GM18909 (cell line): ENCODE results near the gene RPN1.
"Not testable (repeated sequence)": the region's sequence is repeated elsewhere in the genome, so short reads cannot be mapped to it uniquely, and the experiment has no call there.

Source experiments
- ATAC-seq: cut with Tn5 transposase; IDR thresholded peaks from one replicate; pipeline ENCODE4 v1.9.1; 2021; ENCODE audit warnings: mild to moderate bottlenecking; ENCODE audit not compliant: unreplicated experiment, poor library complexity

RPN1 gene

DNA sequence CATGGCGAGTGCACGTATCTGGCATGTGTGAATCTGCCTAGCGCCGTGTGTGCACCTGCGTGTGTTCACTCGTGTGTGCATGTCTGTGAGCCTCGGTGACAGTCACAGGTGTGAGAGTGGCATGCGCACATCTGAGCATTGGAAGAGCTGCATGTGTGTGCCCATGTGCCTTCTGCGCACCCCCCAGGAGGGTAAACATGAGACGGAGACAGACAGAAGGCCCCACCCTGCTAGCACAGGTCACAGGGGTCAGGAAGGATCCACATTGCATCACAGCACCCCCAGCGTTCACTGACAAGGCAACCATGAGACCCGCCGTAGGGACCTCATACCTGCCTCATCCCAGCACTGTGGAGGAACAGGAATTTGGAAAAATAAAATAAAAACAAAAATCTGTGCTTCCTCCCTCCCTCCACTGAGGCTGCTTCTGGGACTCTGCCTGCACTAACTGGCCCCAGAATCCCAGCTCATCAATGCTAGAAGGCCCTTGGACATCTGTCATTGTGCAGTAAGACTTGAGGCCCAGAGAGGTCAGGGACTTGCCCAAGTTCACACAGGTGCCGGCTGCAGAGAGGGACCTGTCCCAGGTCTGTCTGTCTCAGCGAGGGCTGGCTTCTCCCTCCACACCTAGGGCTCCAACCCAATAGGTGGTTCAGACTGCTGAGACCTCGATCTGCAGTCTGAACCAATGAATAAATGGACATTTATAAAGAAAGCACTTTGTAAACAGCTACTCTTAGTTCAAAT lies 37.4 kb downstream of the RPN1 start:
- no peak for ATAC-seq

DNA sequence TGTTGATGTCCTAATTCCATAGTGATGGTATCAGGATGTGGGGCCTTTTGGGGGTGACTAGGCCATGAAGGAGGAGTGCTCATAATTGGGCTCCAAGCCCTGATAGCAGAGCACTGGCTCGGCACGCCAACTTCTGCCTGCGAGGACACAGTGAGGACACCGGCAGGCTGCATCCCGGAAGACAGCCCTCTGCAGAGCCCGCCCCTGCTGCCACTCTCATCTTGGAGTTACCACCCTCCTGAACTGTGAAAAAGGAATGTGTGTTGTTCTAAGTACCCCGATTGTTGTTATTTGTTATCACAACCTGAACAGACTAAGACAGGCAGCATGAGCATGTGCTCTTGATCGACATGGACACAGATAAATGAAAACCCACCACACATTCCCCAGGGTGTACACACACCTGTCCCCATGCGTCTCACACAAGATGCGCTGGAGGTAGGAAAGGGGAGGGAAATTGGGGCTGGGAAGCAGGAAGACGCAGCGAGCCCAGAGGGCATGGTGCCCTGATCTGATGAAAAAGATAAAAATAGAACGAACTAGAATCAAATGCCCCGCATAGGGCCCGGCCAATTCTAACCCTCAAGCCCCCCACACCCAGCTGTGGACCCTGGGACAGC lies 40.1 kb downstream of the RPN1 start:
- no peak for ATAC-seq

- ATAC-seq: no peak
Observed at GRCh38 chr3:128609294-128609693, 41.3 kb downstream of the RPN1 start.

- no peak for ATAC-seq
Observed at GRCh38 chr3:128607710-128608048, 42.9 kb downstream of the RPN1 start.

DNA sequence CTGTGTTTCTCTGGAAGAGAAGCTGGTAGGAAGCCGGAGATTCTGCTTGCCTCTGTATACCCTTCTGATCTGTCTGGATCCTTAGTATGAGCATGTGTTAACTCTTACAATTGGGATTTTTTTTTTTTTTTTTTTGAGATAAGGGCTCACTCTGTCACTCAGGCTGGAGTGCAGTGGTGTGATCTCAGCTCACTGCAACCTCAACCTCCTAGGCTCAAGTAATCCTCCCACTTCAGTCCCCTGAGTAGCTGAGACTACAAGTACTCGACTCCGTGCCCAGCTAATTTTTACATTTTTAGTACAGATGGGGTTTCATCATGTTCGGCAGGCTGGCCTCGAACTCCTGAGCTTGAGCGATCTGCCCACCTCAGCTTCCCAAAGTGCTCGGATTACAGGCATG lies 44.5 kb downstream of the RPN1 start:
- ATAC-seq: no peak

- ATAC-seq: no peak
Observed at GRCh38 chr3:128605091-128606046, 45.2 kb downstream of the RPN1 start.

DNA sequence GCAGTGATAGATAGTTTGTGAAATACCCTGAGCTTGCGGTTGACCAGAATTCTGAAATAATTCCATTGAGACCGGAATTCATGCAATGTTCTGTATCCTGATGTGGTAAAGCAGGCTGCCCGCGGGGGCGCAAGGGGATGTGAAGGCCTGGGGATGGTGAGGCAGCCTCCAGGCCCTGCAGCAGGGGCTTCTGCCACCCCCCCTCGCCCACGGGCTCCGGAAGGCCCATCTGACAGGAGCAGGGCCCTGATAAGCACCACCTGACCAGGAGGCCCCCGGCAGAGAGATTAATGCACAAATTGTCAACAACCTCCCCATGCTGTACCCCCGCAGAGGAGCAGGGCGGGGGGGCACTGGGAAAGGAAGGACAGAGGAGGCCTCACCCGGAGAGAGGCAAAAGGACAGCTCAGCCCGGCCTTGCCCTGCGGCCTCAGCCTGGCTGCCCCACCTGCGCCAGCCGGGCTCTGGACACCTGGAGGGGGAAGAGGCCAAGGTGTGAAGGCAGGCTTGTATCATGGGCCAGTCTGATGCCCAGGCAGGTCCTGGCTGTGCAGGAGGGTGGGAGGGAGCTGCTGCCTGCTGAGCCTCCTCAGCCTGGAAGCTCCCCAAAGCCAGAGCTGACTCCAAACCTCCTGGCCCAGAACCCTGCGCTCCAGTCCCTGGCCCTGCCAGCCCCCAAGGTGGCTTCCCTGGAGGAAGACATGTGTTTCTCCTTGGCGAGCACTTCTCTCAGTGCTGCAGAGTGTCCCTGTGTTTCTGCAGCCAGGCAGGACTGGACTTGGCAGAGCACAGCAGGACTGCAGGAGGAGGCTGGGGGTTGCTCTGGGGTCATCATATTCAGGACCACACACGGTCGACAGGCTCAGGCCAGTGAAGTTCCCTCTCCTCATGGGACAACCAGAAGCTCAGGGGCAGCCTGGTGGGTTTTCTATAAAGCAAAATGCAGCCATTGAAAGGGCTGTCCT lies 46.5 kb downstream of the RPN1 start:
- ATAC-seq: no peak

DNA sequence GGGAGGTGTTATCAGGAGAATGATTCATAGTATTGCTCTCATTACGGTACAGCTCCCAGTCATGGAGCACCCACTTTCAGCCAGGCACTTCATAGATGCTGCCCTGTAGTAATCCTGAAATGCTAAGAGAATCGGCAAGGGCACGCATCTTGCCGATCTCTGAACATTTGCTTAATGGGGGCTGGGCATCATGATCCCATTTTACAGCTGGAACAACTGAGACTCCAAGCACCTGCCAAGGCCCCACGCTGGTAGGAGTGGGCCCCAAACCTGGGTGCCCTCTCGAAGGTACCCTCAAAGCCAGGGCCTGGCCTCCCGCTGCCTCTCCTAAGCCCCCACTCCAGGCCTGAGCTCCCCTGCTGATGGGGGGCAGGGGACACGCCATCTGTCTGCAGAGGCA lies 47.3 kb downstream of the RPN1 start:
- ATAC-seq: no peak

DNA sequence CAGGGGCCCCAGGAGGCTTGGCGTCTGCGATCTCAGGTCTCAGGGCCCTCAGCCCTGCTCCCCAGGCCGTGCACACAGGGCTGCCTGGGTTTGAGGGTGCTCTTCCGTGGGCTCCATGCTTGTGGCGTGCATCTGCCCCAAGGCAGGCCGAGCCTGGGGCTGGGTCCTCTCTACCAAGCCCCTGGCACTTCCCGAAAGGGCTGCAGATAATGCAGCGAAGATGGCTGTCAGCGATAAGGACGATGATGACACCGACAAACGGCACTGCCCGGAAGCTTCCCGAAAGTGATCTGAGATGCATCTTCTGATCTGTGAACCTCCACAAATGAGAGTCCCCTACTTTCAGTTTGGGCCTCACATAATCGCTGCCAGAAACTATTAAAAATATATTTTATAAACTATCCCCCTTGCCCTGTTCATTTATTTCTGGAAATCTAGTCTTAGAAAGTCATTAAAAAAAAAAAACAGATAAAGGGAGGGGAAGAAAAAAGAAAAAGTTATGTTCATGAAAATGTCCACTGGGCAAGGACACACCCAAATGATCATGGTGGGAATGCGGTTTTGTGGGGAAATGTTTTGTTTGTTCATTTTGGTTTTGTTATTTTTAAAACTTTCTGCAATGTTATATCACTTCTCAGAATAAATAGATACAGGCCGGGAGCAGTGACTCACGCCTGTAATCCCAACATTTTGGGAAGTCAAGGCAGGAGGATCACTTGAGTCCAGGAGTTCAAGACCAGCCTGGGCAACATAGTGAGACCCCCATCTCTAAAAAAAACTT lies 51.5 kb downstream of the RPN1 start:
- ATAC-seq: no peak

DNA sequence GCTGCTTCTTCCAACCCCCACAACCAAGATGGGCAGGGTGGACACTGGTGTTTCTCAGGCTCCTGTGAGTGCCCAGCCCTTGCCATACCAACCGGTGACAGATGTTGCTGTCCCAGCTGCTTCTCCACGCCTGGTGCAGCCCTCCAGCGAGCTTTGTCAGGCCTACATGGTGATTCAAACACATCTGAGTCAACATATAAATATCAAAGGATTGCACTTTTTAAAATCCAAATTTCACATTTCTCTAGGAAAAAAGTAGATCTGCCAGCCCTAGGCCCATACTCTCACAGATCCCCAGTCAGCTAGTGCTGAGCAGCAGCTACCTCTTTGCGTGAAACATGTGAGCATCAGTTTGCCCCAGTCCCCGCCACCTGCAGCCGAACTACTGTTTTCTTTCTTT lies 52.7 kb downstream of the RPN1 start:
- ATAC-seq: no peak

GRCh38 chr3:128592864-128593263 lies 57.8 kb downstream of the RPN1 start:
- no peak for ATAC-seq

DNA sequence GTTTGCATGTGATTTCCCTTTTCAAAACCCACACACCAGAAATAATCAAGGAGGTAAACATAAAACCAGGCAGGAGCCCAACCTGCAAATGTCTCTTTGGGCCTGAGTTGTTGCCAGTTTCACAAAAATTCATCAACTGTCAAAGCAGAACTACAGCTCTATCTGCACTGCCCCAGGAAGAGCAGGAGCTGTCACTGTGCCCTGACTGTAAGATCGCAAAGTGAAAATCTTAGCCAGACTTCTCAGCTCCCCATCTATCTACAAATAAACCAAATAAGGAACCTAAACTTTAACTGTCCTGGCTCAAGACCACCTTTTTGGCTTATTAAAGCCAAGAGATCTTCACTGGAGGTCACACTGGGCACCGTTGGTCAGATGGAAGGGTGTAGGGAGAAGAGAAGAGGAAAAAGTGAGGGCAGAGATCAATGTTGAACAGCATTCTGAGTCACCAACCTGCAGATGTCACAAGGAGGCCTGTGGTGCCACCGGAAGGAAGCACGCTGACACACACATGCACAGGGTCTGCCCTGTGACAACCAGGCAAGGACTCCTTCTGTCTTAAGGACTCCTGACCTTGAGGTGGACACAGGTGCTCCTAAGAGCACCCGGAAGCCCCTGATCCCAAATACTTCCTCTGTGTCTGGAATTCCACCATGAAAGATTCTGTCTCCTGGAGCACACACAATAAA lies 58.7 kb downstream of the RPN1 start:
- no peak for ATAC-seq

DNA sequence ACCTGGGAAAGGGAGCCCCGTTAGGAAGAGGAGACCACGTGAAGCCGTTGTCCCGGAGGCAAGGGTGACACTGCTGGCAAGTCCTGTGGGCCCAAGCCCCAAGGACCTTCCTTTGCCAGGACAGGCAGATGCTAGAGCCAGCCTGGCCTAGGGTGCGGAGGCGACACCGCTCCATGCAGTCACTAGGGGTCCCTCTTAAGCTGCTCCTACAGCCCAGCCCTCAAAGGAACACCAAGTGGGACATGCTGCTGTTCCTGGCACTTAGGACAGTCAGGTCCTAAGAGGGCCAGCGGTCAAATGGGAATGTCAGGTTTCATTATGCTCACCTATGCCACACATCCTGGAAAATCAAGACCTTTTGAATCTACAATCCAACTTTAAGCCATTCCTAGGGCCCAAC lies 59.7 kb downstream of the RPN1 start:
- ATAC-seq: no peak

- ATAC-seq: not testable (repeated sequence)
Observed at GRCh38 chr3:128589985-128590384, 60.6 kb downstream of the RPN1 start.

DNA sequence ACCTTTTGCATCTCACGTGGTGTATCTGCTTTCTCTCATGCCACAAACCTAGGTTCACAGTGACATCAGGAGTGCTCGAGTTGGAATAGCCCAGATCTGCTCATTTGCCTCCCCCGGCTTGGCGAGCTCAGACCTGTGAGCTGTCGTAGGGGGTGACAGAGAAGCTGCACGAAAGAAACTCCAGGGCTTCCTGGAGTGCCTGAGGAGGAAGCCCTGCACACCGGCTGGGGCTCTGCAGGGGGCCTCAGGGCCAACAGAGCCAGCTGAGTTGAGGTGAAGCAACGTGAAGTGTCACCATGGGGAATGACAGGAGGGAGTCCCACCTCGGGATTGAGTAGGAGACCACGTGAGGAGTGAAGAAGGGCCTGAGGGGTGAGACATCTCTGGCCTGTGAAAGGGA lies 62.5 kb downstream of the RPN1 start:
- ATAC-seq: no peak

GRCh38 chr3:128587391-128587790 lies 63.2 kb downstream of the RPN1 start:
- ATAC-seq: no peak

DNA sequence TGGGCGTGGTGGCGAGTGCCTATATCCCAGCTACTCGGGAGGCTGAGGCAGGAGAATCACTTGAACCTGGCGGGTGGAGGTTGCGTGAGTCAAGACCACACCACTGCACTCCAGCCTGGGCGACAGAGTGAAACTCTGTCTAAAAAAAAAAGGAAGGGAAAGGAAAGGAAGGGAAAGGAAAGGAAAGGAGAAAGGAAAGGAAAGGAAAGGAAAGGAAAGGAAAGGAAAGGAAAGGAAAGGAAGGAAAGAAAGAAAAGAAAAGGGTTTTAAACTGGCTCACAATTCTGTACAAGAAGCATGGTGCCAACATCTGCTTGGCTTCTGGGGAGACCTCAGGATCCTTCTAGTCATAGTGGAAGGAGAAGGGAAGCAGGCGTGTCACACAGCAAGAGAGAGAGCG lies 63.7 kb downstream of the RPN1 start:
- ATAC-seq: not testable (repeated sequence)

- ATAC-seq: not testable (repeated sequence)
Observed at GRCh38 chr3:128586391-128586790, 64.2 kb downstream of the RPN1 start.

- ATAC-seq: no peak
Observed at GRCh38 chr3:128585974-128586373, 64.6 kb downstream of the RPN1 start.
